SH-SY5Y (cell line): Measurements from ENCODE around the gene FBXO41.

Experiments used
- GATA2 ChIP-seq: IDR thresholded peaks from 2 replicates; pipeline ENCODE4 v1.6.1; 2011; ENCODE audit warnings: mild to moderate bottlenecking, low read depth, low read length
- GATA3 ChIP-seq: IDR thresholded peaks from 2 replicates; pipeline ENCODE4 v1.6.1; 2011; ENCODE audit warnings: low read depth, mild to moderate bottlenecking, low read length, moderate library complexity

- TF ChIP-seq GATA2 (no peak), GATA3 (no peak)
Observed at GRCh38 chr2:73218298-73218697, 66.0 kb downstream of the FBXO41 start.
